Panc1 (cell line): ENCODE results near the gene SRSF5.

ENCODE experiments used
- CTCF ChIP-seq: fragments of 450-650 bp; IDR thresholded peaks from 2 replicates; pipeline ENCODE4 v1.5.1; 2017; ENCODE audit warnings: mild to moderate bottlenecking
- POLR2AphosphoS5 ChIP-seq: IDR thresholded peaks from 2 replicates; pipeline ENCODE4 v1.6.1; 2012; ENCODE audit warnings: mild to moderate bottlenecking, low read depth, low read length, moderate library complexity
- REST ChIP-seq, 2 experiments: IDR thresholded peaks; 2 replicates each; pipeline ENCODE4 v1.6.1; 2011 to 2012; ENCODE audit warnings: low read depth in 2 of 2, control low read depth in 1 of 2, low read length in 1 of 2, mild to moderate bottlenecking in 1 of 2, moderate library complexity in 1 of 2; ENCODE audit not compliant: insufficient read depth in 1 of 2

GRCh38 chr14:69789118-69789640, 22.2 kb downstream of the SRSF5 start:
- TF ChIP-seq POLR2AphosphoS5 (no peak), CTCF (no peak), REST (IDR thresholded peaks at IDR 0.05; ENCODE audit: insufficient read depth in 1 of 2, low read depth in 2 of 2, low read length in 1 of 2) (no peak)
